GM12878 (cell line): ENCODE results near the gene CFLAR. TPM values are rescaled to one million over a fixed set of nuclear protein-coding genes. Genes with fewer than 3 reads are reported as not detected.

Experiments used
- ATAC-seq: fragments of 200-7000 bp; cut with Tn5 transposase; 3 replicates; pipeline ENCODE4 v1.9.1; 2020; ENCODE audit warnings: mild to moderate bottlenecking, moderate library complexity
- BruUV-seq: library from RNA; stranded (reverse); fragments of 400-500 nt; replicated peaks from 2 replicates; lab custom pipeline; 2021; lab: Mats Ljungman, UMichigan
- CTCF ChIA-PET: fragments of 300-600 bp; sonication (Branson Sonifier 250); formaldehyde crosslinking; extraction: SDS; loops from one replicate; lab custom pipeline; 2021; ENCODE audit warnings: inconsistent platforms; lab: Yijun Ruan, JAX
- POLR2A ChIA-PET: fragments of 350-600 bp; formaldehyde crosslinking; extraction: SDS; loops from one replicate; lab custom pipeline; 2021; ENCODE audit warnings: inconsistent platforms; lab: Charles Lee
- RAD21 ChIA-PET: fragments of 300-600 bp; sonication (Branson Sonifier 250); formaldehyde crosslinking; loops from one replicate; lab custom pipeline; 2023; ENCODE audit warnings: antibody characterized with exemption; ENCODE audit not compliant: unreplicated experiment; lab: Charles Lee
- SMC1A ChIA-PET: fragments of 300-600 bp; sonication (Branson Sonifier 250); formaldehyde crosslinking; loops from one replicate; lab custom pipeline; 2023; ENCODE audit not compliant: unreplicated experiment, uncharacterized antibody; lab: Charles Lee
- DNase-seq: peaks from one replicate; pipeline ENCODE4 v3.0.0-alpha.2; 2011; ENCODE audit warnings: low read depth, low spot score
- FAIRE-seq: peaks from 3 replicates; lab custom pipeline; 2011; peaks lifted over from hg19 to GRCh38; lab: Jason Lieb, UNC
- H2AFZ ChIP-seq: 2 replicates; pipeline ENCODE4 v1.6.0; 2011; ENCODE audit warnings: low read depth, low read length, control low read depth; ENCODE audit not compliant: control insufficient read depth
- H3K27ac ChIP-seq: 2 replicates; pipeline ENCODE4 v1.5.1; 2011; ENCODE audit warnings: control low read depth; ENCODE audit not compliant: control insufficient read depth, insufficient read depth
- H3K27me3 ChIP-seq, 2 experiments: replicated peaks in 1 of 2; 2 replicates each; pipeline versions ENCODE4 v1.6.0 to v1.6.1; 2011; ENCODE audit warnings: low read length in 1 of 2; ENCODE audit not compliant: control insufficient read depth in 2 of 2, insufficient read depth in 2 of 2
- H3K36me3 ChIP-seq, 2 experiments: 2 replicates each; pipeline ENCODE4 v1.5.1; 2011; ENCODE audit warnings: low read length in 1 of 2; ENCODE audit not compliant: control insufficient read depth in 2 of 2, insufficient read depth in 2 of 2
- H3K4me1 ChIP-seq: 2 replicates; pipeline ENCODE4 v1.6.1; 2011; ENCODE audit warnings: mild to moderate bottlenecking, low read length, moderate library complexity, mixed read lengths; ENCODE audit not compliant: control insufficient read depth, insufficient read depth
- H3K4me2 ChIP-seq: 2 replicates; pipeline ENCODE4 v1.6.0; 2011; ENCODE audit warnings: control low read depth; ENCODE audit not compliant: control insufficient read depth, insufficient read depth
- H3K4me3 ChIP-seq: fragments of 200-600 bp; sonication (generic); 2 replicates; pipeline ENCODE4 v1.5.1; 2016
- H3K79me2 ChIP-seq: 2 replicates; pipeline ENCODE4 v1.6.0; 2011; ENCODE audit warnings: low read length; ENCODE audit not compliant: control insufficient read depth, insufficient read depth
- H3K9ac ChIP-seq: 2 replicates; pipeline ENCODE4 v1.8.0; 2011; ENCODE audit warnings: low read length, control low read depth, mixed read lengths; ENCODE audit not compliant: control insufficient read depth, insufficient read depth
- H3K9me3 ChIP-seq: replicated peaks from 3 replicates; pipeline ENCODE4 v1.5.1; 2011; ENCODE audit warnings: mild to moderate bottlenecking, low read length; ENCODE audit not compliant: control insufficient read depth, insufficient read depth
- H4K20me1 ChIP-seq: 2 replicates; pipeline ENCODE4 v1.6.0; 2011; ENCODE audit not compliant: control insufficient read depth, insufficient read depth
- CREM ChIP-seq: IDR thresholded peaks from 2 replicates; pipeline ENCODE4 v1.6.1; 2014; ENCODE audit warnings: antibody characterized with exemption, low read depth
- SMAD1 ChIP-seq: fragments of 450-650 bp; IDR thresholded peaks from 2 replicates; pipeline ENCODE4 v1.6.1; 2018; ENCODE audit warnings: mild to moderate bottlenecking, low read depth; ENCODE audit not compliant: partially characterized antibody
- SMARCA5 ChIP-seq: fragments of 450-650 bp; IDR thresholded peaks from 2 replicates; pipeline ENCODE4 v1.6.1; 2017; ENCODE audit warnings: mild to moderate bottlenecking
- SPI1 ChIP-seq: IDR thresholded peaks from 2 replicates; pipeline ENCODE4 v1.6.1; 2011; ENCODE audit warnings: low read depth, mild to moderate bottlenecking, low read length, moderate library complexity, borderline replicate concordance; ENCODE audit not compliant: insufficient read depth
- SREBF1 ChIP-seq: IDR thresholded peaks from 2 replicates; pipeline ENCODE4 v1.6.1; 2012; ENCODE audit warnings: mild to moderate bottlenecking, low read length
- STAT1 ChIP-seq: fragments of 450-650 bp; conservative IDR thresholded peaks from 2 replicates; pipeline ENCODE4 v1.6.1; 2014; ENCODE audit warnings: antibody characterized with exemption, mild to moderate bottlenecking
- TCF12 ChIP-seq: IDR thresholded peaks from 2 replicates; pipeline ENCODE4 v1.6.1; 2011; ENCODE audit warnings: low read depth, mild to moderate bottlenecking, low read length
- YBX1 ChIP-seq: fragments of 450-650 bp; IDR thresholded peaks from 2 replicates; pipeline ENCODE4 v1.6.1; 2016; ENCODE audit warnings: antibody characterized with exemption
- WGBS: methylation state at CpG from one replicate; pipeline ENCODE4 v1.1.6; 2016; ENCODE audit warnings: low lambda C conversion rate; ENCODE audit not compliant: insufficient replicate concordance, insufficient coverage; ENCODE audit errors: missing lambda C conversion rate; 5-methylcytosine and 5-hydroxymethylcytosine counted together
- in situ Hi-C: fragments of 300-500 bp; cut with MboI; formaldehyde crosslinking; loops from 9 replicates; pipeline ENCODE4 v1.14.3; 2018; ENCODE audit warnings: mixed read lengths
- intact Hi-C: fragments of 100-400 bp; cut with micrococcal nuclease; formaldehyde crosslinking; loops from one replicate; pipeline ENCODE4 v1.14.2; 2022; ENCODE audit not compliant: unreplicated experiment
- polyA plus RNA-seq, 11 experiments: library from polyadenylated mRNA; depleted of rRNA in 4 of 11; unstranded in 6 of 11; stranded (reverse) in 5 of 11; fragments of >200 nt; fragmentation: Nextera tagmentation in 4 of 11; fragmentation: Illumina TruSeq in 1 of 11; extraction: Ambion mirVana in 4 of 11; extraction: Trizol in 1 of 11; gene quantifications; 1 replicate in 1 of 11; 2 replicates in 10 of 11; pipeline versions ENCODE4 v1.2.1 to v1.2.3, GENCODE V29; 2011 to 2016; ENCODE audit warnings: inconsistent platforms in 2 of 11, missing spikeins in 2 of 11, low read depth in 1 of 11
- total RNA-seq, 4 experiments: library from RNA; depleted of rRNA in 3 of 4; stranded (reverse); fragments of >200 nt in 3 of 4; fragmentation: Illumina TruSeq in 1 of 4; extraction: Trizol in 1 of 4; gene quantifications; 2 replicates each; pipeline versions ENCODE4 v1.2.1 to v1.2.3, GENCODE V29; 2013 to 2021
- TF ChIP-seq, protein P1 (sequence below): fragments of 450-650 bp; IDR thresholded peaks from 2 replicates; pipeline ENCODE4 v1.6.1; 2016; ENCODE audit warnings: mild to moderate bottlenecking
- TF ChIP-seq, protein P2 (sequence below): fragments of 450-650 bp; IDR thresholded peaks from 2 replicates; pipeline ENCODE4 v1.6.1; 2017; ENCODE audit warnings: mild to moderate bottlenecking, low read depth, inconsistent platforms; ENCODE audit not compliant: poor library complexity, severe bottlenecking
- TF ChIP-seq, protein P3 (sequence below): IDR thresholded peaks from 2 replicates; pipeline ENCODE4 v1.6.1; 2012; ENCODE audit warnings: low read depth, low read length, improper control_type of control experiment

The CFLAR gene
- total and polyA plus RNA-seq, 10 of the 15 experiments (the other 5 are each of a cell fraction or from before 2014, with no cell fraction given), result 80.6 to 181 (median 101) TPM

DNA sequence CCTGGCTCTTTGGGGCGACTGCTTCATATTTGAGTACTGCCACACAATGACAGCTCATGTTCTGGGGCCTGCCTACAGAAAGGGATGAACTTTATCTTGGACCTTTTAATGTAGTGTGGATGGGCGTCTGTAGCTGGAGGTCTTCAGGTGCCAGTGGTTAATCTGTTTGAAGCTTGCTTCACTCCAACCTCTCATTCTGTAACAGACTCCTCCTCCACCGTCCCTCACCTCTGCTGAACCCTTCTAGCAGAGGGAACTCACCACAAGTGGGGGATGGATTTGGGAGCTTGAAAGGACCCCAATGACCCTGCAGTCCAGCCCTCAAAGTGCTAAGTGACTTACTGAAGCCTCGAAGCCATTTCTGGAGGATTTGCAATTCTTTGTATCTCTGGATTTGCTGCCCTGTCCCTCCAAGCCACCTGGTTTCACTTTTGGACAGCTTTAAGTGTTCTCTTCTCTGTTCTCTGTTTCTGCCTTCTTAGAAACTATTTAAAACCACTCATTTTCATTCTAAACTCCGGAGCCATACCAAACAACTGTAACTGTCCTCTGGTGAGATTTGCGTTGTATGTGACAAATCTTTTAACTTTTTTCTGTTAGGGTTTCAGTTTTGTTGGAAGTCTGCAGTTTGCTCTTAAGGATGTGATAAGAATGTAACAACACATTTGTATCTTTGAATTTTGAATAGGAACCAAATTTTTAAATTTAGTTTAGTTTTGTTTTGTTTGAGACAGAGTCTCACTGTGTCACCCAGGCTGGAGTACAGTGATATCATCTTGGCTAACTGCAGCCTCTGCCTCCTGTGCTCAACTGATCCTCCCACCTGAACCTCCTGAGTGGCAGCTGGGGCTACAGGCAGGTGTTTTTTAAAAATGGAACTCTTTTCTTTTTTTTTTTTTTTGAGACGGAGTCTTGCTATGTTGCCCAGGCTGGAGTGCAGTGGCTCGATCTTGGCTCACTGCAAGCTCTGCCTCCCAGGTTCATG lies 107.4 kb downstream of the CFLAR start:
- Histone ChIP-seq H3K36me3 (no peaks in the 10 kb centered on the region; a peak in 1 of 4 replicates), H3K27me3 (no peaks in the 10 kb centered on the region; a peak in 1 of 4 replicates), H3K4me3 (no peak overlapping the region), H3K4me2 (peak overlapping the region; percentile 53; the same call in 1 of the 2 replicates), H3K79me2 (no peaks in the 10 kb centered on the region), H2AFZ (no peak overlapping the region), H3K9ac (no peak overlapping the region), H3K27ac (no peak overlapping the region), H4K20me1 (no peaks in the 10 kb centered on the region), H3K9me3 (no peaks in the 10 kb centered on the region), H3K4me1 (peaks cover 8% of the 10 kb centered on the region)
- DNase-seq (no peak), FAIRE-seq (peak; percentile 83), ATAC-seq (peak; percentile 94)
- WGBS, result 22% methylated on average over 7 of the region's 8 CpGs
- SMC1A ChIA-PET, result interaction anchor here (0.7 to 1.8 kb wide), 7 partner anchors 9 to 140 kb away, joined by 3 to 11 read pairs (median 3); partner anchors contain the start of gene CASP10
- intact Hi-C loops (no loop called here), in situ Hi-C loops (no loop called here)
- POLR2A ChIA-PET, result interaction anchor here (0.7 to 1.5 kb wide), 4 partner anchors 9 to 98 kb away, joined by 3 to 6 read pairs (median 4); no protein-coding TSS in a partner anchor
- TF ChIP-seq STAT1, result no peak
- no peak for TF ChIP-seq SMARCA5
- TF ChIP-seq SPI1, result peak; percentile 17; the same call in 1 of the 2 replicates
- 0 out of 2 replicates have a peak, but pooled peaks have one; percentile 17 for TF ChIP-seq TCF12
- TF ChIP-seq, protein P1, sequence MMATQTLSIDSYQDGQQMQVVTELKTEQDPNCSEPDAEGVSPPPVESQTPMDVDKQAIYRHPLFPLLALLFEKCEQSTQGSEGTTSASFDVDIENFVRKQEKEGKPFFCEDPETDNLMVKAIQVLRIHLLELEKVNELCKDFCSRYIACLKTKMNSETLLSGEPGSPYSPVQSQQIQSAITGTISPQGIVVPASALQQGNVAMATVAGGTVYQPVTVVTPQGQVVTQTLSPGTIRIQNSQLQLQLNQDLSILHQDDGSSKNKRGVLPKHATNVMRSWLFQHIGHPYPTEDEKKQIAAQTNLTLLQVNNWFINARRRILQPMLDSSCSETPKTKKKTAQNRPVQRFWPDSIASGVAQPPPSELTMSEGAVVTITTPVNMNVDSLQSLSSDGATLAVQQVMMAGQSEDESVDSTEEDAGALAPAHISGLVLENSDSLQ, result peak; percentile 74
- TF ChIP-seq CREM, result no peak
- TF ChIP-seq, protein P2, sequence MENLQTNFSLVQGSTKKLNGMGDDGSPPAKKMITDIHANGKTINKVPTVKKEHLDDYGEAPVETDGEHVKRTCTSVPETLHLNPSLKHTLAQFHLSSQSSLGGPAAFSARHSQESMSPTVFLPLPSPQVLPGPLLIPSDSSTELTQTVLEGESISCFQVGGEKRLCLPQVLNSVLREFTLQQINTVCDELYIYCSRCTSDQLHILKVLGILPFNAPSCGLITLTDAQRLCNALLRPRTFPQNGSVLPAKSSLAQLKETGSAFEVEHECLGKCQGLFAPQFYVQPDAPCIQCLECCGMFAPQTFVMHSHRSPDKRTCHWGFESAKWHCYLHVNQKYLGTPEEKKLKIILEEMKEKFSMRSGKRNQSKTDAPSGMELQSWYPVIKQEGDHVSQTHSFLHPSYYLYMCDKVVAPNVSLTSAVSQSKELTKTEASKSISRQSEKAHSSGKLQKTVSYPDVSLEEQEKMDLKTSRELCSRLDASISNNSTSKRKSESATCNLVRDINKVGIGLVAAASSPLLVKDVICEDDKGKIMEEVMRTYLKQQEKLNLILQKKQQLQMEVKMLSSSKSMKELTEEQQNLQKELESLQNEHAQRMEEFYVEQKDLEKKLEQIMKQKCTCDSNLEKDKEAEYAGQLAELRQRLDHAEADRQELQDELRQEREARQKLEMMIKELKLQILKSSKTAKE, result no peak
- TF ChIP-seq, protein P3, sequence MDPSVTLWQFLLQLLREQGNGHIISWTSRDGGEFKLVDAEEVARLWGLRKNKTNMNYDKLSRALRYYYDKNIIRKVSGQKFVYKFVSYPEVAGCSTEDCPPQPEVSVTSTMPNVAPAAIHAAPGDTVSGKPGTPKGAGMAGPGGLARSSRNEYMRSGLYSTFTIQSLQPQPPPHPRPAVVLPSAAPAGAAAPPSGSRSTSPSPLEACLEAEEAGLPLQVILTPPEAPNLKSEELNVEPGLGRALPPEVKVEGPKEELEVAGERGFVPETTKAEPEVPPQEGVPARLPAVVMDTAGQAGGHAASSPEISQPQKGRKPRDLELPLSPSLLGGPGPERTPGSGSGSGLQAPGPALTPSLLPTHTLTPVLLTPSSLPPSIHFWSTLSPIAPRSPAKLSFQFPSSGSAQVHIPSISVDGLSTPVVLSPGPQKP, result no peak
- TF ChIP-seq SMAD1, result no peak
- TF ChIP-seq YBX1, result no peak
- TF ChIP-seq SREBF1, result no peak
- no TSS peak for BruUV-seq
- RAD21 ChIA-PET, result interaction anchor here (1.0 to 2.0 kb wide), 2 partner anchors 9 to 28 kb away, joined by 3 to 14 read pairs; no protein-coding TSS in a partner anchor
- CTCF ChIA-PET, result interaction anchor here (0.6 to 4.3 kb wide), 10 partner anchors 9 to 952 kb away, joined by 3 to 45 read pairs (median 4); partner anchors contain the start of gene CASP10
